ENCODE results near the gene RPS14.
A peak's percentile ranks its signal among the peaks of the same experiment; 100 is the strongest.
"Not testable (repeated sequence)": the region's sequence is repeated elsewhere in the genome, so short reads cannot be mapped to it uniquely, and the experiment has no call there.

RPS14 gene

DNA sequence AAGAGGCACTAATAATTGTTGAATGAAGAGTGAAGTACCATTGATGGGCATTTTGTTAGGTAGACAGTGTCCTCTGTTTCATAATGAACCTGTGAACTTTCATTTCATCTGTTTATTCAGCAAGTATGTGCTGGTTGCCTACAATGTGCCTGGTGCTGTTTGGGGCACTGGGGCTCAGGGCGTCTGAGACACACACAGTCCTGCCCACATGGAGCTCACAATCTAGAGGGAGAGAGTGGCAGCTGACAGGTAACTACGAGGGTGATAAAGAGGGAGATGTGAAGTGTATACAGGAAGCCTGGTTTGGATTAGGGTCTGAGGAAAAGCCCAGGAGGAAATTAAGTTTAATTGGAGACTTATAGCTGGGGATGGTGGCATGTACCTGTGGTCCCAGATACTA, 29.9 kb upstream of the RPS14 start:
- no peak for DNase-seq (ENCODE audit: low read depth in 2 of 2)

- not testable (repeated sequence) for DNase-seq (ENCODE audit: low read depth in 2 of 2)
Observed at GRCh38 chr5:150476568-150476967, 27.0 kb upstream of the RPS14 start.

DNA sequence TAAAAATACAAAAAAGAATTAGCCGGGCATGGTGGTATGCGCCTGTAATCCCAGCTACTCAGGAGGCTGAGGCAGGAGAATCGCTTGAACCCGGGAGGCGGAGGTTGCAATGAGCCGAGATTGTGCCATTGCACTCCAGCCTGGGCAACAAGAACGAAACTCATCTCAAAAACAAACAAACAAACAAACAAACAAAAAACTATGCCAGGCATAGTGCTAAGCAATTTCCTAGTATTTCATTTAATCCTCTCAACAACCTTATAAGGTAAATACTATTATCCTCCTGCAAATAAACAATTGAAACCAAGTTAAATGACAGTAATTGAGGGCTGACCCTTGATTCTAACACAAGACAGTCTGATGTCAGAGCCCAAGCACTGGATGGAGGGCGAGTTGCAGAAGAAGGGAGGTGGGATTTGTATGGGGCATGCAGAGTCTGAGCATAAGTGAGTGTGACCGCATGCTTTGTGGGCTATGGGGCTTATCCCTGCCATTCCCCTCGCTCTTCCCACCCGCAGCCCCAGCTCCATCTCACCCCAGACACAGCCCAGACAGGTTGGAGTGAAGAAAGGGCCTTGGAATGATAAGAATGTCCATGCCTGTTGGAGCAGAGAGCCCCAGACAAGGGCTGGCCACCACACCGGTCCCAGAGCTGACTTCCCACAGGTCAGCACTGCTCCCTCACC, 24.3 kb upstream of the RPS14 start:
- no peak for DNase-seq (ENCODE audit: low read depth in 2 of 2)

DNA sequence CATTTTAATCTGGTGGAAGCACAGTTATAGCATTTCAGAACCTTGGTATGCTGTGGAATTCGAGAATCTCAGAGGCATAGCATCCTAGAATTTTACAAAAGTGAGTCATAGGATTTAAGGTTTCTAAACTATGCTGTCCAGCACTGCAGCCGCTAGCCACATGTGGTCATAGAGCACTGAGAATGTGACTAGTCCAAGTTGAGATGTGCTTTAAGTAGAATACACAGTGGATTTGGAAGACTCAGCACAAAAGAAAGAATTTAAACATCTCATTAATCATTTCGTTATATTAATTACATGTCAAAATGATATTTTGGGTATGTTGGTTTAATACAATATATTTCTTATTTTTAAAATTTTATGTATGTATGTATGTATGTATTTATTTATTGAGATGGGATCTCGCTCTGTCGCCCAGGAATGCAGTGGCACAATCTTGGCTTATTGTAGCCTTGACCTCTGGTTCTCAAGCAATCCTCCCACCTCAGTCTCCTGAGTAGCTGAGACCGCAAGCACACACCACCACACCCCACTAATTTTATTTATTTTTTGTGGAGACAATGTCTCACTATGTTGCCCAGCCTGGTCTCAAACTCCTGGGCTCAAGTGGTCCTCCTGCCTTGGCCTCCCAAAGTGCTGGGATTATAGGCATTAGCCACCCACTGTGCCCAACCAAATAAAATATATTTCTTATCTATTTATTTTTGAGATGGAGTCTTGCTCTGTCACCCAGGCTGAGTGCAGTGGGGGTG, 20.4 kb upstream of the RPS14 start:
- DNase-seq (ENCODE audit: low read depth in 2 of 2): peak; percentile 98

GRCh38 chr5:150468206-150468605, 18.7 kb upstream of the RPS14 start:
- DNase-seq (ENCODE audit: low read depth in 2 of 2): no peak

DNA sequence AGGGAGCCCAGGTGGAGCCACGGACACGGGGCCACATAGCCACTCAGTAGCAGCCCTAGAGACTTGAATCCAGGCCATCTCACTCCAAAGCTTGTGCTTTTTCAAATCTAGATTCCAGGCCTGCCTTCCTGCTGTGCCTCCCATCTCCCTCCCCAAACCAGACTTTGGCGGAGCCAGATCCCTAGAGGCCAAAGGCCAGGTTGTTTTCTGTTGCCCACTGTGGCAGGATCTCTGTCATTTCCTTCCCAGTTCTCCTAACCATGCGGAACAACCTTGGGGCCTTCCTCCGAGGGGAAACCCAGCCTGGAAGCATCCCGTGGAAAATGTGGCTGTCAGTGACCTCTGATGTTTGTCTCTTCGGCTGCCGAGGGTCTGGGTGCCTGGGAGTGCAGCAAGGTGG, 16.4 kb upstream of the RPS14 start:
- no peak for DNase-seq (ENCODE audit: low read depth in 2 of 2)

DNA sequence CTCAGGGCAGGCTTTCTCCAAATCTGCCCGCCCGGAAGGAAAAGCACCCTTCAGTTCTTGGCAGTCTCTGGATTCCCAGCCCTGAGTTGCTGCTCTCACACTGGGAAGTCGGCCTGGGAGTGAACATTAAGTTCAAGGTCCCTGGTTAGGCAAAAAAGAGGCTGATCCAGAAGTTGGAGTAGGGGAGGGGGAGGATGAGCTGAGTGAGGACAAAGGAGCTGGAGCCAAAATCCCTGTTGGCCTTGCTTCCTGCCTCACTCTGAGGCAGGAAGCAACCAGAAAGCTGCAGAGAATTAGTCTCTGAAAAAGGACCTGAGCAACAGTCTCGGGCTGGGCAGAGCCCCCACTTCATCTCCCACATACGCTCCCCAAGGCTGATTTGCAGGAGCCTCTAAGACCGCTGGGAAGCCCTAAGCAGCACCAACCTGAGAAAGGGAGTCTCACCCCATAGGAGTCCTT, 15.0 kb upstream of the RPS14 start:
- DNase-seq (ENCODE audit: low read depth in 2 of 2): no peak

DNA sequence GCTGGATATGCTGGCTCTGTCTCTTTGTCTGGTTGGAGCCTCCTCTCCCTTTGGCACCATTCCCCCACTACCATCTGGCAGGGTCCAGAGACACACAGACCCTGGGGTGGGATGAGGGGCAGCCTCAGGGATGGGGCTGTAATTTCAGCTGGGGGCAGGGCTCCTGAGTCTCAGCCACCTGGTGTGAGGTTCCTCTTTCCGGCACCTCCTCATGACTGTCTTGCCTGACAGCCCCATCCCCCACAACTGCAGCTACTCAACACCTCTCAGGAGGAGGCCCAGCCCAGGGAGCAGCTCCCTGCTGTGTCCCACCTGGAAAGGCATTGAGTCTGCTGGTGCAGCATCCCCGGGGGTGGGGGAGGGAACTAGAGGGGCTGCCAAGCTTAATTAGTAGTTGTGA, 11.7 kb upstream of the RPS14 start:
- DNase-seq (ENCODE audit: low read depth in 2 of 2): no peak

- no peak for DNase-seq (ENCODE audit: low read depth in 2 of 2)
Observed at GRCh38 chr5:150460781-150461180, 11.2 kb upstream of the RPS14 start.

- peak; percentile 25 to 36 for DNase-seq (ENCODE audit: low read depth in 2 of 2)
Observed at GRCh38 chr5:150458802-150459557, 9.4 kb upstream of the RPS14 start.

DNA sequence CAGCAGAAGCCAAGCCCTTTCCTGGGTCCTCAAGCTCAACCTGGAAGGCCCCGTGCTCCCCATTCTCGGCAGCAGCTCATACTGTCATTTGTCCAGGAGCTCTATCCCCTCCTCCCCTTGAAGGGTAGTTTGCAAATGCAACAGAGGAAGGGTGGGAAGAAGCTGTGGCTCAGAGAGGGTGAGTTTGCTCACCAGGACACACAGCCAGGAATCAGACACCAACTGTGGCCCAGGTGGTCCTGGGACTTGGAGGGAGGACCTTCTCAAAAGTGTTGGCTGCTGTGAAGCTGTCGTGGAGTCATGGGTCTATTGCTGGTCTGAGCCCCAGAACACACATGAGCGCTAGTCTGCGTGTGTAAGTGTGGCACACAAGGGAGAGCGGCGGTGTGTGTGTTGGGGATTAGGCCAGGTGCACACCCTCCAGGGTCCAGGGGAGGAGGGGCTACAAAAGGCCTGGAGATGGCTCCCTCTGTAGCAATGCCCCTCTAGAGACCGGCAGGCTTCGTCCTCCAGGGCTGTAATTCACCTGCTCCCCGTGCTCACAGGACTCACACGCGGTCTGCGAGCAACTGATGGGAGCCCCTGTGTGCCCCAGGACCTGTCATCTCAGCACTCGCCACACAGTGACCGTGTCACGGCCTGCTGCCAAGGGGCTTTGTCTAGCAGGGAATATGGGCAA, 8.2 kb upstream of the RPS14 start:
- no peak for DNase-seq (ENCODE audit: low read depth in 2 of 2)

DNA sequence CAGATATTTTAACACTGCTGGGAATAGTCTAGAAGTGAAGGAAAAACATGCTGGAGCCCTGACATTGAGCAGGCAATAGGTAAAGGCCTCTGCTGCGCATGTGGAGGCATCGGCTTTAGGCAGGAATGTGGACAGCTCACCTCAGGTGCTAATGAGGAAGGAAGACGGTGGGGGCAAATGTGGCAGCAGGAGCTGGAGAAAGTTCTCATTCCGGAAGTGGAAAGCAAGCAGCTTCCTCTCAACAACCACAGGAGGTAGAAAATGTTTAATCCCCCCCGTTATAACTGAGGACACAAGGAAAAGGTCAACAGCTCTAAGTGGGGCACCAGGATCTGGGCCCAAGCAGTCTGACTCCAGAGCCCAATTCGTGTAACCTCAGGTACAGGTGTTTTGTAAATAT, 7.6 kb upstream of the RPS14 start:
- no peak for DNase-seq (ENCODE audit: low read depth in 2 of 2)

GRCh38 chr5:150454492-150455229, 5.1 kb upstream of the RPS14 start:
- DNase-seq (ENCODE audit: low read depth in 2 of 2): no peak

DNA sequence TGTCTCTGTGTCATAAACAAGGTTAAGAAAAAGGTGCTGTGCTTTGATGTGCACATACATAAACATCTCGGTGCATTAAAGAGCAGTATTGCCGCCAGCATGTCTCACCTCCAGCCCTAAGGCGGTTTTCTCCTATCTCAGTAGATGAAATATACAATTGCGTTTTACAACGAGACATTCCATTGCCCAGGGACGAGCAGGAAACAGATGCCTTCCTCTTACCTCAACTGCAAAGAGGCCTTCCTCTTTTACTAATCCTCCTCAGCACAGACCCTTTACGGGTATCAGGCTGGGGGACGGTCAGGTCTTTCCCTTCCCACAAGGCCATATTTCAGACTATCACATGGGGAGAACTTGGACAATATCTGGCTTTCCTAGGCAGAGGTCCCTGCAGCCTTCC, 4.5 kb upstream of the RPS14 start:
- DNase-seq (ENCODE audit: low read depth in 2 of 2): not testable (repeated sequence)

DNA sequence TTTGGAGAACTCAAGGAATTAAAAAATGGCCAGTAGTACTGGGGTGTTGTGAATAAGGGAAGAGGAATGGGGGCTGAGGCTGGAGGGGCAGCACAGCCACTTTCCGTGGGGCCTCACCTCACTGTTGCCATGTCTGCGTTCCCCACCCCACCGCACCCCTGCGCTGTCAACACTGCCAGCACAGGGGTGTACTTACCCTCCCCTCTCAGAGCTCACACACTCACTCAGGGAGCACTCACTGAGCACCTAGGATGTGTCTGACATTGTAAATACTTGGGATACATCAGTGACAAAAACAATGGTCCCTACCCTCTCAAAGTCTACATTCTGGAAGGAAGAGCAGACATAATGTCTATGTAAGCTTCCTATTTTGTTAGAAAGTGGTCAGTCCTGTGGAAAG, 3.4 kb upstream of the RPS14 start:
- DNase-seq (ENCODE audit: low read depth in 2 of 2): no peak

GRCh38 chr5:150451594-150451993, 2.1 kb upstream of the RPS14 start:
- no peak for DNase-seq (ENCODE audit: low read depth in 2 of 2)

DNA sequence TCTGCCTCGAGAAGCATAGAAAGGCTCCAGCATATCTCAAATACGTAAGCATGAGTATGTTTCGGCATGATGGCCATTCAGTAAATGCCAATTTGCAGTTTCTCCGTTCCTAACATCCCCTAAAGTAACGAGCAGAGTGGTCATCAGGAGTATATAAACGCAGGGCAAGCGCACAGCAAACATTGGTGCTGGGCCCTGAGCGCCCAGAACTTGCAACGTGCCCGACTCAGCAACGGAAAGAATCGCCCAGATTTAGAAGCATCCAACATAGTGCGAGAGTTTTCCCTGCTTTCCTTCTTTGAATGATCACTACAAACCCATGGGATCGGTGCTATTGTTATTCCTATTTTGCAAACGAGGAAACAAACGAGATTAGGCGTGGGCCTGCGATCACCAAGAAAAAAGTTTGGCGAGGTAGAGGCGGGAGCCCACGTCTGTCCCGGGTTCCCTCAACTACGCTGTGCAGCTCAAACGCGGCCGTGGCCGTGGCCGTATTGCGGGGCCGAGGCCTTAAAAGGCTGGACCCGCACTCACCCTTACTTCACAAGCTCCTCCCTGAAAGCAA, 505 bp downstream of the RPS14 start:
- no peak for DNase-seq (ENCODE audit: low read depth in 2 of 2)

DNA sequence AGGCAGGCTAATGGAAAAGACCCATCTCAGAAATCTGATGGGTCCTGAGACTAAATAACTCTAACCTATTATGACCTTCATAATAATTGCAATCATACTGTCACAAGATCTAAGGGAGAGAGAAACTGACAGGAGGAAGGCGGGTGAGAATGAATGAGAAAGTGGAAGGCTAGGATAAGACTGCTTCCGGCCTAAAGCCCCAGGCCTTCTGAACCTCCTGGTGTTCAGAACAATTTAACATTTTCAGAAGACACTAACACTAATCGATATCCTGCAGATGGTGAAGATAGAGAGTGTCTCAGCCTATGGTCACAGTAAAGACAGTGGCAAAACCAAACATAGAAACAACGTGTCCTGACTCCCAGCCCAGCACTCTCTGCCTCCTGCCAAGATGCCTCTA, 1.2 kb downstream of the RPS14 start:
- no peak for DNase-seq (ENCODE audit: low read depth in 2 of 2)

- DNase-seq (ENCODE audit: low read depth in 2 of 2): no peak
Observed at GRCh38 chr5:150447188-150447587, 2.4 kb downstream of the RPS14 start.

- no peak for DNase-seq (ENCODE audit: low read depth in 2 of 2)
Observed at GRCh38 chr5:150446583-150446982, 3.0 kb downstream of the RPS14 start.

GRCh38 chr5:150446088-150446487, 3.5 kb downstream of the RPS14 start:
- no peak for DNase-seq (ENCODE audit: low read depth in 2 of 2)
